Measurements from ENCODE around the gene THEM4.

THEM4 gene

DNA sequence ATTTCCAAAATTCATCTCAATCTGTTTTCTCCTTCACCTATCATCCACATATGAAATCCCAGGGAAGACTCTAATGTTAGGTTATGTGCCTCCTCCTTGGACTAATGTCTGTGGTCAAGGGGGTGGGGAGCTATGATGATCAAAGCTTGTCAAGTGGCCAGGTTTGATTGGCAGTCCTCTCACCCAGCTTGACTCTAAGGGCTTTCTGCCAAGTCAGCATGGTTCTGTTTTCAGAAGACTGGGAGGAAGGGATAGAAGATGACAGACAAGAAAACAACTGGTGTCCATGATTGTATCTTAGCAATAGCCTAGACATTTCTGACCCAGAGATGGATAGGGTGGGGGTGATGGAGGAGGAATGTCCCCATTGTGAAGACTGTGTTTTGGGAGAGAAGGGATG, 46.7 kb downstream of the THEM4 start:
- ATAC-seq: no peak
- TF ChIP-seq ESRRG (CRISPR knock-in tag; IDR thresholded peaks at IDR 0.05) (no peak), TCF4 (CRISPR knock-in tag; IDR thresholded peaks at IDR 0.05; ENCODE audit: borderline replicate concordance) (no peak), ISL1 (CRISPR knock-in tag; IDR thresholded peaks at IDR 0.05) (no peak), ARNTL (CRISPR knock-in tag; IDR thresholded peaks at IDR 0.05; ENCODE audit: borderline replicate concordance, low read depth) (no peak), ZFP30 (CRISPR knock-in tag; IDR thresholded peaks at IDR 0.05) (no peak), GLIS3 (CRISPR knock-in tag; IDR thresholded peaks at IDR 0.05) (no peak), SNAI2 (CRISPR knock-in tag; IDR thresholded peaks at IDR 0.05) (no peak), ZC3H10 (CRISPR knock-in tag; IDR thresholded peaks at IDR 0.05) (no peak), TOX (CRISPR knock-in tag; IDR thresholded peaks at IDR 0.05; ENCODE audit: borderline replicate concordance) (no peak), CSDC2 (CRISPR knock-in tag; IDR thresholded peaks at IDR 0.05) (no peak)
- TF ChIP-seq, protein P1, sequence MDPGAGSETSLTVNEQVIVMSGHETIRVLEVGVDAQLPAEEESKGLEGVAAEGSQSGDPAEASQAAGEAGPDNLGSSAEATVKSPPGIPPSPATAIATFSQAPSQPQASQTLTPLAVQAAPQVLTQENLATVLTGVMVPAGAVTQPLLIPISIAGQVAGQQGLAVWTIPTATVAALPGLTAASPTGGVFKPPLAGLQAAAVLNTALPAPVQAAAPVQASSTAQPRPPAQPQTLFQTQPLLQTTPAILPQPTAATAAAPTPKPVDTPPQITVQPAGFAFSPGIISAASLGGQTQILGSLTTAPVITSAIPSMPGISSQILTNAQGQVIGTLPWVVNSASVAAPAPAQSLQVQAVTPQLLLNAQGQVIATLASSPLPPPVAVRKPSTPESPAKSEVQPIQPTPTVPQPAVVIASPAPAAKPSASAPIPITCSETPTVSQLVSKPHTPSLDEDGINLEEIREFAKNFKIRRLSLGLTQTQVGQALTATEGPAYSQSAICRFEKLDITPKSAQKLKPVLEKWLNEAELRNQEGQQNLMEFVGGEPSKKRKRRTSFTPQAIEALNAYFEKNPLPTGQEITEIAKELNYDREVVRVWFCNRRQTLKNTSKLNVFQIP (CRISPR knock-in tag; IDR thresholded peaks at IDR 0.05; ENCODE audit: borderline replicate concordance, low read depth): no peak
- TF ChIP-seq, protein P2, sequence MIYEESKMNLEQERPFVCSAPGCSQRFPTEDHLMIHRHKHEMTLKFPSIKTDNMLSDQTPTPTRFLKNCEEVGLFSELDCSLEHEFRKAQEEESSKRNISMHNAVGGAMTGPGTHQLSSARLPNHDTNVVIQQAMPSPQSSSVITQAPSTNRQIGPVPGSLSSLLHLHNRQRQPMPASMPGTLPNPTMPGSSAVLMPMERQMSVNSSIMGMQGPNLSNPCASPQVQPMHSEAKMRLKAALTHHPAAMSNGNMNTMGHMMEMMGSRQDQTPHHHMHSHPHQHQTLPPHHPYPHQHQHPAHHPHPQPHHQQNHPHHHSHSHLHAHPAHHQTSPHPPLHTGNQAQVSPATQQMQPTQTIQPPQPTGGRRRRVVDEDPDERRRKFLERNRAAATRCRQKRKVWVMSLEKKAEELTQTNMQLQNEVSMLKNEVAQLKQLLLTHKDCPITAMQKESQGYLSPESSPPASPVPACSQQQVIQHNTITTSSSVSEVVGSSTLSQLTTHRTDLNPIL (CRISPR knock-in tag; IDR thresholded peaks at IDR 0.05; ENCODE audit: low read depth): no peak
- TF ChIP-seq, protein P3, sequence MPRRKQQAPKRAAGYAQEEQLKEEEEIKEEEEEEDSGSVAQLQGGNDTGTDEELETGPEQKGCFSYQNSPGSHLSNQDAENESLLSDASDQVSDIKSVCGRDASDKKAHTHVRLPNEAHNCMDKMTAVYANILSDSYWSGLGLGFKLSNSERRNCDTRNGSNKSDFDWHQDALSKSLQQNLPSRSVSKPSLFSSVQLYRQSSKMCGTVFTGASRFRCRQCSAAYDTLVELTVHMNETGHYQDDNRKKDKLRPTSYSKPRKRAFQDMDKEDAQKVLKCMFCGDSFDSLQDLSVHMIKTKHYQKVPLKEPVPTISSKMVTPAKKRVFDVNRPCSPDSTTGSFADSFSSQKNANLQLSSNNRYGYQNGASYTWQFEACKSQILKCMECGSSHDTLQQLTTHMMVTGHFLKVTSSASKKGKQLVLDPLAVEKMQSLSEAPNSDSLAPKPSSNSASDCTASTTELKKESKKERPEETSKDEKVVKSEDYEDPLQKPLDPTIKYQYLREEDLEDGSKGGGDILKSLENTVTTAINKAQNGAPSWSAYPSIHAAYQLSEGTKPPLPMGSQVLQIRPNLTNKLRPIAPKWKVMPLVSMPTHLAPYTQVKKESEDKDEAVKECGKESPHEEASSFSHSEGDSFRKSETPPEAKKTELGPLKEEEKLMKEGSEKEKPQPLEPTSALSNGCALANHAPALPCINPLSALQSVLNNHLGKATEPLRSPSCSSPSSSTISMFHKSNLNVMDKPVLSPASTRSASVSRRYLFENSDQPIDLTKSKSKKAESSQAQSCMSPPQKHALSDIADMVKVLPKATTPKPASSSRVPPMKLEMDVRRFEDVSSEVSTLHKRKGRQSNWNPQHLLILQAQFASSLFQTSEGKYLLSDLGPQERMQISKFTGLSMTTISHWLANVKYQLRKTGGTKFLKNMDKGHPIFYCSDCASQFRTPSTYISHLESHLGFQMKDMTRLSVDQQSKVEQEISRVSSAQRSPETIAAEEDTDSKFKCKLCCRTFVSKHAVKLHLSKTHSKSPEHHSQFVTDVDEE (CRISPR knock-in tag; IDR thresholded peaks at IDR 0.05): no peak
- TF ChIP-seq, protein P4, sequence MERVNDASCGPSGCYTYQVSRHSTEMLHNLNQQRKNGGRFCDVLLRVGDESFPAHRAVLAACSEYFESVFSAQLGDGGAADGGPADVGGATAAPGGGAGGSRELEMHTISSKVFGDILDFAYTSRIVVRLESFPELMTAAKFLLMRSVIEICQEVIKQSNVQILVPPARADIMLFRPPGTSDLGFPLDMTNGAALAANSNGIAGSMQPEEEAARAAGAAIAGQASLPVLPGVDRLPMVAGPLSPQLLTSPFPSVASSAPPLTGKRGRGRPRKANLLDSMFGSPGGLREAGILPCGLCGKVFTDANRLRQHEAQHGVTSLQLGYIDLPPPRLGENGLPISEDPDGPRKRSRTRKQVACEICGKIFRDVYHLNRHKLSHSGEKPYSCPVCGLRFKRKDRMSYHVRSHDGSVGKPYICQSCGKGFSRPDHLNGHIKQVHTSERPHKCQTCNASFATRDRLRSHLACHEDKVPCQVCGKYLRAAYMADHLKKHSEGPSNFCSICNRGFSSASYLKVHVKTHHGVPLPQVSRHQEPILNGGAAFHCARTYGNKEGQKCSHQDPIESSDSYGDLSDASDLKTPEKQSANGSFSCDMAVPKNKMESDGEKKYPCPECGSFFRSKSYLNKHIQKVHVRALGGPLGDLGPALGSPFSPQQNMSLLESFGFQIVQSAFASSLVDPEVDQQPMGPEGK (CRISPR knock-in tag; IDR thresholded peaks at IDR 0.05; ENCODE audit: borderline replicate concordance): no peak

DNA sequence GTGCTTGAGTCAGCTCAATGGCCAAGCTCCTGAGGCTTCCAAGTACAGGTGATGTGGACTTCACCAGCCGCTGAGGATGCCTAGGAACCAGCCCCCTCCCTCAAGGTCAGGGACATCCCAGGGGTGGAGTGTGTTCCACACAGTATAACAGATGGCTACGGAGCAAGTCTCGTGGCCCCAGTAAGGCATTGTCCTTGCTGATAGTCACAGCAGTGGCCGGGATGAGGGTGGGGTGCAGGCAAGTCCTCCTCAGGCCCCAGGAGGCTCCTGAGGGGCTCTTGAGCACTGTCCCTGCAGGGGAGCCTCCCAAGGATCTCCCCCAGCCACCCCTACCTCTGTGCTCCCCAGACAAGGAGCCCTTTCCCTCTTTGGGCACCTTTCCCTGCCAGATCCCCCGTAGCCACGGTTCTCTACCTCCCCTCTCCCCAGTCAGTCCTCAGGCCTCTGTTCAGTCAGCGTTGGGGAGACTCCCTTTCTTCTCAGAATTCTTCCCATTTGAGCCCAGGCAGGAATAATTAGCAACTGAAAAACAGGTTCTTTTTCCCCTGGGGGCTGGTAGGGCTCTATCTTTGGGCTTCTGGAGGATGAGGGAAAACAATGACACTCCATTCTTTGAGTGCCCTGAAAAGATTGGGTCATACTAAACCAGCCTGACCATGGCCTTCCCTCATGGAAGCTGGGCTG, 48.7 kb downstream of the THEM4 start:
- TF ChIP-seq, protein P5, sequence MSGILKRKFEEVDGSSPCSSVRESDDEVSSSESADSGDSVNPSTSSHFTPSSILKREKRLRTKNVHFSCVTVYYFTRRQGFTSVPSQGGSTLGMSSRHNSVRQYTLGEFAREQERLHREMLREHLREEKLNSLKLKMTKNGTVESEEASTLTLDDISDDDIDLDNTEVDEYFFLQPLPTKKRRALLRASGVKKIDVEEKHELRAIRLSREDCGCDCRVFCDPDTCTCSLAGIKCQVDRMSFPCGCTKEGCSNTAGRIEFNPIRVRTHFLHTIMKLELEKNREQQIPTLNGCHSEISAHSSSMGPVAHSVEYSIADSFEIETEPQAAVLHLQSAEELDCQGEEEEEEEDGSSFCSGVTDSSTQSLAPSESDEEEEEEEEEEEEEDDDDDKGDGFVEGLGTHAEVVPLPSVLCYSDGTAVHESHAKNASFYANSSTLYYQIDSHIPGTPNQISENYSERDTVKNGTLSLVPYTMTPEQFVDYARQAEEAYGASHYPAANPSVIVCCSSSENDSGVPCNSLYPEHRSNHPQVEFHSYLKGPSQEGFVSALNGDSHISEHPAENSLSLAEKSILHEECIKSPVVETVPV (CRISPR knock-in tag; IDR thresholded peaks at IDR 0.05): no peak
- TF ChIP-seq ESRRG (CRISPR knock-in tag; IDR thresholded peaks at IDR 0.05) (no peak), OSR1 (CRISPR knock-in tag; IDR thresholded peaks at IDR 0.05) (no peak), ZFP3 (CRISPR knock-in tag; IDR thresholded peaks at IDR 0.05) (no peak), ZC3H10 (CRISPR knock-in tag; IDR thresholded peaks at IDR 0.05) (no peak), CSDC2 (CRISPR knock-in tag; IDR thresholded peaks at IDR 0.05) (no peak), ARNTL (CRISPR knock-in tag; IDR thresholded peaks at IDR 0.05; ENCODE audit: borderline replicate concordance, low read depth) (no peak), ZNF70 (CRISPR knock-in tag; IDR thresholded peaks at IDR 0.05) (no peak), TCF4 (CRISPR knock-in tag; IDR thresholded peaks at IDR 0.05; ENCODE audit: borderline replicate concordance) (no peak), SNAI2 (CRISPR knock-in tag; IDR thresholded peaks at IDR 0.05) (no peak), ZNF8 (CRISPR knock-in tag; IDR thresholded peaks at IDR 0.05) (no peak), ISL1 (CRISPR knock-in tag; IDR thresholded peaks at IDR 0.05) (no peak)
- TF ChIP-seq, protein P2 (CRISPR knock-in tag; IDR thresholded peaks at IDR 0.05; ENCODE audit: low read depth): no peak
- TF ChIP-seq, protein P4 (CRISPR knock-in tag; IDR thresholded peaks at IDR 0.05; ENCODE audit: borderline replicate concordance): no peak
- TF ChIP-seq, protein P1 (CRISPR knock-in tag; IDR thresholded peaks at IDR 0.05; ENCODE audit: borderline replicate concordance, low read depth): no peak
- ATAC-seq: no peak
